ENCODE results near the gene GOLGA6L7. TPM values are rescaled to one million over a fixed set of nuclear protein-coding genes. Genes with fewer than 3 reads are reported as not detected.
"Not testable (repeated sequence)": the region's sequence is repeated elsewhere in the genome, so short reads cannot be mapped to it uniquely, and the experiment has no call there.

The GOLGA6L7 gene
- total RNA-seq, 2 experiments from 2014 or later, result not detected

DNA sequence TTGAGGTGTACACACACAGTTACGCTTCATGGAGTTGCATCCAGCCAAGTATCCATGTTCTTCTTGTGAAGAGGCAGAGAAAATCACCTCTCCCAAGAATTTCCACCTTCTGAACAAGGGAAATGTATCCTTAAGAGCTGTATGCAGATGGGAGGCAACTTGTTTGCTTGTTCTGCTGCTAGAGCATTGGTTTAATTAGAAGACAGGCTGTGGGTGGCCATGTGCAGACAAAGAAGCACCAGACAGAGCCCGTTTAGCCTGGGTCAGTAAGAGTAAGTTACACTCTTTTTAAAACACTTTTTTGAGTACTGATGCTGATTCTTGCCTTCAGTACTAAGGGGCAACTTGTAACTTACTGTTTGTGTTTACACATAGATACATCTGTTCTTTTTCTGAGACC, 50.2 kb downstream of the GOLGA6L7 start:
- POLR2A ChIA-PET; H3K4me1 Mint-ChIP-seq (ENCODE audit: low read depth); H3K36me3 Mint-ChIP-seq (ENCODE audit: low read depth); H3K4me3 Mint-ChIP-seq; H3K9me3 Mint-ChIP-seq (ENCODE audit: insufficient read depth); H3K27ac Mint-ChIP-seq; ATAC-seq; CTCF ChIA-PET; DNase-seq: not testable (repeated sequence)
- H3K27me3 Mint-ChIP-seq (ENCODE audit: low read depth), result peaks cover 11% of the 10 kb centered on the region

DNA sequence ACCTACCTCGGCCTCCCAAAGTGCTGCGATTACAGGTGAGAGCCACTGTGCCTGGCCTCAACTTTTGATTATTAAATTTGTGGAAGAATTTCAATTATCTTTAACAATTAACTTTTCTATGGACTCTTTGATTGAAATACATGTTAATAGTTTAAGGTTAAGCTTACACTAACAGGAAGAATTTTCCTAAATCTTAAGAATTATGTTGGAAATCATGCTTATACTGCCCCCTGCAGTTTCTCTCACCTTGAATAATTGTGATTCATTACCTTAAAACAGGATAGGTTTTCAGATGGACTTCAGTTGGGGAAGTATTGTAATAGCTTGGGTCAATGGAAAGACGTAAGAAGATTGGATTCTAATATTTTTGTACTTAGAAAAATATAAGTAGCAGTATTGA, 54.2 kb downstream of the GOLGA6L7 start:
- H3K4me3 Mint-ChIP-seq; H3K36me3 Mint-ChIP-seq (ENCODE audit: low read depth); POLR2A ChIA-PET; ATAC-seq; DNase-seq; H3K4me1 Mint-ChIP-seq (ENCODE audit: low read depth); H3K9me3 Mint-ChIP-seq (ENCODE audit: insufficient read depth); H3K27ac Mint-ChIP-seq; CTCF ChIA-PET: not testable (repeated sequence)
- H3K27me3 Mint-ChIP-seq (ENCODE audit: low read depth), result peaks cover 25% of the 10 kb centered on the region

Other genes with a start within 250 kb of the GOLGA6L7 start
- gene GOLGA8M, start 136.2 kb downstream of the GOLGA6L7 start, total RNA-seq, result 1 to 10 TPM; 5.2 to 7.1 TPM
- gene APBA2, start 37.3 kb upstream of the GOLGA6L7 start, total RNA-seq, result 10 to 100 TPM; 29.5 TPM